HL-60 (cell line): ENCODE measurements around the gene SEPTIN5.

Experiments used
- DNase-seq, 2 experiments: peaks; one replicate each; pipeline ENCODE4 v3.0.0-alpha.2; 2010 to 2020; ENCODE audit warnings: low read depth in 1 of 2, low spot score in 1 of 2
- H3K27ac ChIP-seq: fragments of 250-450 bp; sonication (Bioruptor Pico); replicated peaks from 2 replicates; pipeline ENCODE4 v1.5.1; 2020; ENCODE audit warnings: mild to moderate bottlenecking, moderate library complexity
- H3K27me3 ChIP-seq: fragments of 250-450 bp; sonication (Bioruptor Pico); 2 replicates; pipeline ENCODE4 v1.5.1; 2021; ENCODE audit warnings: mild to moderate bottlenecking, moderate library complexity; ENCODE audit not compliant: insufficient read depth, poor library complexity, severe bottlenecking
- H3K4me3 ChIP-seq: replicated peaks from 2 replicates; pipeline ENCODE4 v1.5.1; 2011; ENCODE audit warnings: mild to moderate bottlenecking, control low read depth, low read length; ENCODE audit not compliant: insufficient read depth
- CTCF ChIP-seq: IDR thresholded peaks from one replicate; pipeline ENCODE4 v1.5.1; 2011; ENCODE audit warnings: low read length, control low read depth, inconsistent platforms; ENCODE audit not compliant: insufficient read depth
- GABPA ChIP-seq: IDR thresholded peaks from 2 replicates; pipeline ENCODE4 v1.6.1; 2012; ENCODE audit warnings: low read depth
- POLR2AphosphoS5 ChIP-seq: IDR thresholded peaks from 2 replicates; pipeline ENCODE4 v1.6.1; 2012; ENCODE audit warnings: low read depth
- REST ChIP-seq: IDR thresholded peaks from 2 replicates; pipeline ENCODE4 v1.6.1; 2012; ENCODE audit warnings: low read depth; ENCODE audit not compliant: insufficient replicate concordance
- SPI1 ChIP-seq: IDR thresholded peaks from 2 replicates; pipeline ENCODE4 v1.6.1; 2012; ENCODE audit warnings: low read depth, mild to moderate bottlenecking, borderline replicate concordance

The SEPTIN5 gene

GRCh38 chr22:19721330-19722177 lies 7.3 kb downstream of the SEPTIN5 start:
- H3K27ac ChIP-seq = no peak overlapping the region
- H3K27me3 ChIP-seq = peaks cover 16% of the 10 kb centered on the region
- H3K4me3 ChIP-seq = no peak overlapping the region
- no peak for TF ChIP-seq CTCF
- TF ChIP-seq POLR2AphosphoS5 = no peak
- TF ChIP-seq GABPA = no peak
- no peak for TF ChIP-seq REST
- TF ChIP-seq SPI1 = no peak
- DNase-seq = no peak

GRCh38 chr22:19722178-19722981 lies 8.1 kb downstream of the SEPTIN5 start:
- TF ChIP-seq GABPA (no peak), CTCF (no peak), SPI1 (no peak)
- H3K4me3 ChIP-seq = no peak overlapping the region
- DNase-seq = no peak
- no peak overlapping the region for H3K27ac ChIP-seq
- peaks cover 16% of the 10 kb centered on the region for H3K27me3 ChIP-seq

- DNase-seq = no peak
- no peak for TF ChIP-seq REST
- no peak for TF ChIP-seq GABPA
- TF ChIP-seq CTCF = no peak
- TF ChIP-seq POLR2AphosphoS5 = no peak
- no peak for TF ChIP-seq SPI1
- Histone ChIP-seq H3K27me3 (peaks cover 16% of the 10 kb centered on the region), H3K27ac (no peak overlapping the region), H3K4me3 (no peak overlapping the region)
Measured at GRCh38 chr22:19722982-19723231, 8.6 kb downstream of the SEPTIN5 start.
